ENCODE data around the gene NAA20. TPM values are rescaled to one million over a fixed set of nuclear protein-coding genes. Genes with fewer than 3 reads are reported as not detected.

The NAA20 gene
- total and polyA plus RNA-seq, 4 donors, result 26.8 to 75.6 (median 39.2) TPM

GRCh38 chr20:19973961-19974629 lies 43.1 kb upstream of the NAA20 start:
- Histone ChIP-seq H3K4me1 (ENCODE audit: control insufficient read depth in 4 of 4, insufficient read depth in 4 of 4, low read length in 3 of 4) (peaks cover 0 to 7% (median 6%) of the 10 kb centered on the region in 4 donors), H3K27ac (ENCODE audit: low read depth in 1 of 2, low read length in 2 of 2) (peak overlapping the region; percentile 44 to 64), H3K4me3 (ENCODE audit: low read depth in 1 of 3, low read length in 3 of 3) (no peak overlapping the region), H3K27me3 (ENCODE audit: control insufficient read depth in 4 of 4, insufficient read depth in 4 of 4, low read length in 3 of 4) (no peaks in the 10 kb centered on the region), H3K9ac (ENCODE audit: low read depth in 1 of 2, low read length in 2 of 2) (peak overlapping the region in 1 of 2 donors; percentile 32), H3K36me3 (ENCODE audit: control insufficient read depth in 4 of 4, insufficient read depth in 3 of 4, low read depth in 1 of 4, low read length in 3 of 4) (peaks cover 0 to 14% (median 2%) of the 10 kb centered on the region in 4 donors), H3K9me3 (ENCODE audit: control insufficient read depth in 4 of 4, low read length in 3 of 4) (peaks cover 0 to 2% (median 0%) of the 10 kb centered on the region in 4 donors)
- TF ChIP-seq RXRA (IDR thresholded peaks at IDR 0.05), result peak in 1 of 2 donors; percentile 4
- no peak for TF ChIP-seq SP1 (IDR thresholded peaks at IDR 0.05)
- peak in 1 of 2 donors; percentile 9 for TF ChIP-seq RAD21 (IDR thresholded peaks at IDR 0.05)
- 77% methylated on average over 7 of the region's 7 CpGs for WGBS
- DNase-seq (ENCODE audit: low spot score), result no peak

GRCh38 chr20:19974630-19975435 lies 42.3 kb upstream of the NAA20 start:
- 72% methylated on average over 44 of the region's 44 CpGs for WGBS

More at GRCh38 chr20:19974630-19975435, 42.3 kb upstream of the NAA20 start:
- H3K9ac ChIP-seq (ENCODE audit: low read depth in 1 of 2, low read length in 2 of 2), result no peak overlapping the region
- H3K4me1 ChIP-seq (ENCODE audit: control insufficient read depth in 4 of 4, insufficient read depth in 4 of 4, low read length in 3 of 4), result peaks cover 0 to 7% (median 6%) of the 10 kb centered on the region in 4 donors
- H3K27me3 ChIP-seq (ENCODE audit: control insufficient read depth in 4 of 4, insufficient read depth in 4 of 4, low read length in 3 of 4), result no peaks in the 10 kb centered on the region
- no peak for DNase-seq (ENCODE audit: low spot score)
- peaks cover 0 to 2% (median 0%) of the 10 kb centered on the region in 4 donors for H3K9me3 ChIP-seq (ENCODE audit: control insufficient read depth in 4 of 4, low read length in 3 of 4)
- TF ChIP-seq RXRA (IDR thresholded peaks at IDR 0.05), result no peak
- TF ChIP-seq JUND (IDR thresholded peaks at IDR 0.05), result no peak
- TF ChIP-seq SP1 (IDR thresholded peaks at IDR 0.05), result no peak
- TF ChIP-seq RAD21 (IDR thresholded peaks at IDR 0.05), result no peak
- TF ChIP-seq, protein P1, sequence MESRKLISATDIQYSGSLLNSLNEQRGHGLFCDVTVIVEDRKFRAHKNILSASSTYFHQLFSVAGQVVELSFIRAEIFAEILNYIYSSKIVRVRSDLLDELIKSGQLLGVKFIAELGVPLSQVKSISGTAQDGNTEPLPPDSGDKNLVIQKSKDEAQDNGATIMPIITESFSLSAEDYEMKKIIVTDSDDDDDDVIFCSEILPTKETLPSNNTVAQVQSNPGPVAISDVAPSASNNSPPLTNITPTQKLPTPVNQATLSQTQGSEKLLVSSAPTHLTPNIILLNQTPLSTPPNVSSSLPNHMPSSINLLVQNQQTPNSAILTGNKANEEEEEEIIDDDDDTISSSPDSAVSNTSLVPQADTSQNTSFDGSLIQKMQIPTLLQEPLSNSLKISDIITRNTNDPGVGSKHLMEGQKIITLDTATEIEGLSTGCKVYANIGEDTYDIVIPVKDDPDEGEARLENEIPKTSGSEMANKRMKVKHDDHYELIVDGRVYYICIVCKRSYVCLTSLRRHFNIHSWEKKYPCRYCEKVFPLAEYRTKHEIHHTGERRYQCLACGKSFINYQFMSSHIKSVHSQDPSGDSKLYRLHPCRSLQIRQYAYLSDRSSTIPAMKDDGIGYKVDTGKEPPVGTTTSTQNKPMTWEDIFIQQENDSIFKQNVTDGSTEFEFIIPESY (IDR thresholded peaks at IDR 0.05), result no peak
- no peak for TF ChIP-seq HNF4G (IDR thresholded peaks at IDR 0.05)
- TF ChIP-seq, protein P2, sequence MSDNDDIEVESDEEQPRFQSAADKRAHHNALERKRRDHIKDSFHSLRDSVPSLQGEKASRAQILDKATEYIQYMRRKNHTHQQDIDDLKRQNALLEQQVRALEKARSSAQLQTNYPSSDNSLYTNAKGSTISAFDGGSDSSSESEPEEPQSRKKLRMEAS (IDR thresholded peaks at IDR 0.05), result no peak
- no peak for TF ChIP-seq REST (IDR thresholded peaks at IDR 0.05)
- TF ChIP-seq GABPA (IDR thresholded peaks at IDR 0.05 in 1 of 2, conservative IDR thresholded peaks at IDR 0.05 in 1 of 2), result no peak
- no peak for TF ChIP-seq EGR1 (IDR thresholded peaks at IDR 0.05; ENCODE audit: low read depth in 2 of 2)
- no peak for TF ChIP-seq HNF4A (conservative IDR thresholded peaks at IDR 0.05)
- no peak for TF ChIP-seq TAF1 (conservative IDR thresholded peaks at IDR 0.05)
- TF ChIP-seq YY1 (IDR thresholded peaks at IDR 0.05), result no peak
- no peak for TF ChIP-seq NR2F2 (IDR thresholded peaks at IDR 0.05)
- TF ChIP-seq, protein P3, sequence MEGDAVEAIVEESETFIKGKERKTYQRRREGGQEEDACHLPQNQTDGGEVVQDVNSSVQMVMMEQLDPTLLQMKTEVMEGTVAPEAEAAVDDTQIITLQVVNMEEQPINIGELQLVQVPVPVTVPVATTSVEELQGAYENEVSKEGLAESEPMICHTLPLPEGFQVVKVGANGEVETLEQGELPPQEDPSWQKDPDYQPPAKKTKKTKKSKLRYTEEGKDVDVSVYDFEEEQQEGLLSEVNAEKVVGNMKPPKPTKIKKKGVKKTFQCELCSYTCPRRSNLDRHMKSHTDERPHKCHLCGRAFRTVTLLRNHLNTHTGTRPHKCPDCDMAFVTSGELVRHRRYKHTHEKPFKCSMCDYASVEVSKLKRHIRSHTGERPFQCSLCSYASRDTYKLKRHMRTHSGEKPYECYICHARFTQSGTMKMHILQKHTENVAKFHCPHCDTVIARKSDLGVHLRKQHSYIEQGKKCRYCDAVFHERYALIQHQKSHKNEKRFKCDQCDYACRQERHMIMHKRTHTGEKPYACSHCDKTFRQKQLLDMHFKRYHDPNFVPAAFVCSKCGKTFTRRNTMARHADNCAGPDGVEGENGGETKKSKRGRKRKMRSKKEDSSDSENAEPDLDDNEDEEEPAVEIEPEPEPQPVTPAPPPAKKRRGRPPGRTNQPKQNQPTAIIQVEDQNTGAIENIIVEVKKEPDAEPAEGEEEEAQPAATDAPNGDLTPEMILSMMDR (IDR thresholded peaks at IDR 0.05; ENCODE audit: low read depth, low read length, missing input control), result no peak
- TF ChIP-seq, protein P4, sequence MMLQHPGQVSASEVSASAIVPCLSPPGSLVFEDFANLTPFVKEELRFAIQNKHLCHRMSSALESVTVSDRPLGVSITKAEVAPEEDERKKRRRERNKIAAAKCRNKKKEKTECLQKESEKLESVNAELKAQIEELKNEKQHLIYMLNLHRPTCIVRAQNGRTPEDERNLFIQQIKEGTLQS (IDR thresholded peaks at IDR 0.05), result no peak
- TF ChIP-seq FOXA2 (IDR thresholded peaks at IDR 0.05), result no peak
- no peak for TF ChIP-seq FOXA1 (IDR thresholded peaks at IDR 0.05)
- H3K36me3 ChIP-seq (ENCODE audit: control insufficient read depth in 4 of 4, insufficient read depth in 3 of 4, low read depth in 1 of 4, low read length in 3 of 4), result peaks cover 0 to 10% (median 2%) of the 10 kb centered on the region in 4 donors
- H3K27ac ChIP-seq (ENCODE audit: low read depth in 1 of 2, low read length in 2 of 2), result peak overlapping the region; percentile 45 to 64
- peak overlapping the region in 1 of 3 donors; percentile 28 for H3K4me3 ChIP-seq (ENCODE audit: low read depth in 1 of 3, low read length in 3 of 3)

All from liver (tissue), 9 donors.